Ureter (tissue), 1 donor: ENCODE results near the gene MMRN2. TPM values are rescaled to one million over a fixed set of nuclear protein-coding genes. Genes with fewer than 3 reads are reported as not detected.
"Not testable (repeated sequence)": the region's sequence is repeated elsewhere in the genome, so short reads cannot be mapped to it uniquely, and the experiment has no call there.

ENCODE experiments used
- DNase-seq: peaks from one replicate; pipeline ENCODE4 v3.0.0-alpha.2; 2020; ENCODE audit warnings: low spot score
- total RNA-seq: library from RNA; stranded (reverse); gene quantifications from one replicate; pipeline ENCODE4 v1.2.4, GENCODE V29; 2023
- donor health status: DM: yes; HTN: yes; CAD: no.

MMRN2 gene
- total RNA-seq, 1 donor from 2014 or later, result 99.0 TPM

DNA sequence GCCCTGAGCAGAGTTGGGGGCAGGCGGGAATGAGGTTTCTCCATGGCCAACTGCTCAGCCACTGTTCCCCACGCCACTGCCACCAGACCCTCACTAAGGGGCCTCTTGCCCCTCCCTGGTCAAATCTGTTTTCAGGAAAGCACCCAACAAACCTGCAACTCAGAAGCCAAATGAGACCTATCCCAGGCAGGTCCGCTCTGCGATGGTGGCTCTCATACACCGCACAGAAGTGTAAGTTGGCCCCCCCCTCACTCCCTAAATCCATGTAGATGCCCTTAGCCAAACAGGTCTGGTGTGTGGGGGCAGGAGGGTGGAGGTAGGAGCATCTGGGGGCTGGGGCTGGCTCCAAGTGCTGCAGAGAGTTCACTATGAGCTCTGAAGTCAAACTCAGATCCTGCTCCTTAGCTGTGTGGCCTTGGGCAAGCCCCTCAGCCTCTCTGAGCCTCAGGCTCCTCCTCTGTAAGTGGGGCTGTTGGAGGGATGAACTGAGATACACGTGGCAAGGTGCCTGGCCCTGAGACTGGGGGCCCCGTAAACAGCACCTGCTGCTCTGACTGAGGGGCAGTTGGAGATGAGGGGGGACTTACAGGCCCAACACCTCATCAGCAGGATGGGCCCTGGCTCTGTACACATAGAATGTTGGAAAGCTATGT lies 1.1 kb downstream of the MMRN2 start:
- no peak for DNase-seq

DNA sequence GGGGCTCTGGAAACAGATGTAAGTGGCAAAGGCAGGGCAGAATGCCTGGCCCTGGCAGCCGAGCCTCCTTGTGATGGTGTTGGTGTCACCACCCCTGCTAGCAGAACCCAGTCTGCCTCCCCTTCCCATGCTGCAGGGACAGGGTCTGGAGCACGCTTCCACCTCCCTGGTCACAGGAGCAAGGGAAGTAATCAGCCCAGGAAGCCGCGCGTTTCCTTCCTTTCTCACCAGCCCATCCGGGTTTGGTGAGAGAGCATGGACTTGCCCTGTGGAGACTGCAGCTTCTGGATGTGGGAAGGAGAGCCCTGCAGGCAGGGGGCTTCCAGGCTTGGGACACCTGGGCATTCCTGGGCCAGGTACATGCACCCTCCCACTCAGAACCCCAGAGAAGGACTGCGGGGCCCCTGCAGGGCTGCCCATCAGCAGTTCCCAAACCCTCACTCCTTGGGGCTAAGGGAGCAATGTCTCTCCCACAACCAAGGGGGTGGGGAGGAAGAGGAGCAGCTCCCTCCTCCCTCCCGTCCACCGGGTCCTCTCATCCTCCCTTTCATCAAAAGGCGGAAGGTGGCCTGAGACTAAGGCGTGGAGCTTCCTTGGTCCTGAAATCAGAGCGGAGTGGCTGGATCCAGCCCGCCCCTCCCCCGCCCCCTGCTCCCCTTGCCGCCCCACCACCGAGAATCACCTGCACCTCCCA lies 1.8 kb downstream of the MMRN2 start:
- no peak for DNase-seq

DNA sequence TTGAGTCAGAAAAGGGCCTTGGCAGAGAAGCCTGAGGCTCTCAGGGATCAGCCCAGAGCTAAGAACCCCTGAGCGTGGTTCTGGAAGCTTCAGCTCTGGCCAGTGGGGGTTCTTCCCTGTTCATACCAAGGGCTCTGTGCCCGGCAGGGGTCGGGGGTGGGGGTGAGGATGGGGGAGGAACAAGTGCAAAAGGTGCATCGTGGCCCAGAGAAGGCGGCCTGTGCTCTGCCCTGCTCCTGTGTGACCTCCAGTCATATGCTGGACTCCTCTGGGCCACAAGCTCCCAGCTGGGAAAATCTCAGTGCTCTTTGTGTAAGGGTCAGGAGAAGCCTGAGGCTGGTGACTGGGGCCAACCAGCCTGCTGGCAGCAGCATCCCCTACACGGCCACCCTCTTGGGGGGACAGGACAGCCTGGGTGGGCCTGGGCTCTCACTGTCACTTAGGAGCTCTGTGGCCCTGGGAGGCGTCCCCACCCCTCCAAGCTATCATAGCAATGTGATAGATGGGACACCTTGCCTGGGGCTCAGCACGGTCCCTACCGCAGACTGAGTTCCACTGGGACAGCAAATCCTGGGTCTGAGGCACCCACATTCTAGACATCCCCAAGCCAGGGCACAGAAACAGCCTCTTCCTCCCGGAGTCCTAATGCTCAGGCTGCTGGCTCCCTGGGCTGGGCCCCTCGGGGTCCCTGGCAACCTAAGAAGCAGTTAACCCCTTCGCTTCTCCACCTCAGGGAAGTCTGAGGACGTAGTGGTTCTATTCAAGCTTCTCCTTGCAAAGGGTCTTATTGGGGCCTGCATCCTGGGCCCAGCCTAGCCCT lies 2.5 kb downstream of the MMRN2 start:
- DNase-seq, result no peak

DNA sequence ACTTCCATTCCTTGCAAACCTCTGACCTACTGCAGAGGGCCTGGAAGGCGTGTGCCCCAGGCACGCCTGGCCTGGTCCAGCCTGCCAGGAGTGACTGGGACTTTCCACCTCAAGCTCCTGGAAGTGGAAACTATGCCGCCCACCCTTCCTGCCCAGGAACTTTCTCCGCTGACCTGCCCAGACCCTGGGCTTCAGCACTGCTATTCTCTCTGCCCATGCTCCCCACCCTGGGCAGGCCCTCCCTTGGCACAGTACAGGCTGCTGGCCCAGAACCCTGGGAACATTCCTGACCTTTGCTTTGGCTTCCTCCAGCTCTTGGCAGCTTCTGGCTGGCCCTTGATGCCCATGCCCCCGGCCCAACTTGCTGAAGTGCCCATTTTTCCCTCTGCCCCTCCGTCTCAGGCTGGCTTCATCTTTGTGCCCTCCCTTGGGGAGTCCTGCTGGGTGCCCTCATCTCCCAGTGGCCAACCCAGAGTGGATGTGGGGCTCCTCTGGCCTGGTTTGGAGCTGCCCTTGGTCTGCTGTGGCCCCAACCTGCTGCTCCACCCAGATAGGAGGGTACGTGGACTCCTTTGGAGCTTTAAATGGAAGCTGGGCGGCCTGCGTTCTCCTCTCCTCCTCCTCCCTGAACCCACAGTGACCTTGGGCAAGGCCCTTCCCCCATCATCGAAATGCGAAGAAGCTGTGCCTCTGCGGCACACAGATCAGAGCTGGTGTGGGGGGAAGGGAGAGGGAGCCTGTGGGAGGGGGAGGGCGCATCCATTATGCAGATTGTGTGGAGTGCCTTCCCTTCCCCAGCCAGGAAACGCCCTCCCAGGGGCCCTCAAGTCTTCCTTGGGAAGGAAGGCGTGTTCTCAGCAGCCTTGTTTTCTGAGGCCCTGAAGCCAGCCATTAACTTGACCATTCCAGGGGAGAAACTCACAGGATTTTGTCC lies 3.4 kb downstream of the MMRN2 start:
- peak; percentile 82 for DNase-seq

DNA sequence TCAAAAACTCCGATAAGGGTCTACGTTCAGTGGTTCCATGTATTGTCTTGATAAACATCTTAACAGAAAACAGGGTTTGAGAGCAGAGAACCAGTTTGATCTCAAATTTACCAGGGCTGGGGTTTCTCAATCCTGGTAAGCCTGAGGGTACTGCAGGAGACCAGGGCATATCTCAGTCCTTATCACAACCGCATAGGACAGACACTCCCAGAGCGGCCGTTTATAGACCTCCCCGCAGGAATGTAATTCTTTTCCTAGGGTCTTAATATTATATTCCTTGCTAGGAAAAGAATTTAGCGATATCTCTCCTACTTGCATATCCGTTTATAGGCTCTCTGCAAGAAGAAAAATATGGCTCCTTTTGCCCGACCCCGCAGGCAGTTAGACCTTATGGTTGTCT lies 4.7 kb downstream of the MMRN2 start:
- not testable (repeated sequence) for DNase-seq

DNA sequence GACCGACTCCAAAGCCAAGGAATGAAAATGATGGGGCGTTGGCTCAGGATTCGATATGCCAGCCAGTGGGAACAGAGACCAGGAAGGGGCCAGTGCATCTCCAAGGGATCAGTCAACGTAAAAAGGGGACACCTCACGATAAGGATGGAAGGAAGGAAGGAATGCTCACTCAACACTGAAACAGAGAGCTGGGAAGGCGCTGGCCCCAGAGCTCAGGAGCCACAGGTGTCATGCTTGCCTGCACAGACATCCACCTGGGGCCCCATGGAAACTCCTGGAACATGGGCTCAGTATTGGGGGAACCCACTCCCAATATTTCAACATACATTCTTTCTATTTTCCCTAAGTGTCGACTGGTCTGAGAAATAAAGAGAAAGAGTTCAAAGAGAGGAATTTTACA lies 5.3 kb downstream of the MMRN2 start:
- peak; percentile 24 for DNase-seq

DNA sequence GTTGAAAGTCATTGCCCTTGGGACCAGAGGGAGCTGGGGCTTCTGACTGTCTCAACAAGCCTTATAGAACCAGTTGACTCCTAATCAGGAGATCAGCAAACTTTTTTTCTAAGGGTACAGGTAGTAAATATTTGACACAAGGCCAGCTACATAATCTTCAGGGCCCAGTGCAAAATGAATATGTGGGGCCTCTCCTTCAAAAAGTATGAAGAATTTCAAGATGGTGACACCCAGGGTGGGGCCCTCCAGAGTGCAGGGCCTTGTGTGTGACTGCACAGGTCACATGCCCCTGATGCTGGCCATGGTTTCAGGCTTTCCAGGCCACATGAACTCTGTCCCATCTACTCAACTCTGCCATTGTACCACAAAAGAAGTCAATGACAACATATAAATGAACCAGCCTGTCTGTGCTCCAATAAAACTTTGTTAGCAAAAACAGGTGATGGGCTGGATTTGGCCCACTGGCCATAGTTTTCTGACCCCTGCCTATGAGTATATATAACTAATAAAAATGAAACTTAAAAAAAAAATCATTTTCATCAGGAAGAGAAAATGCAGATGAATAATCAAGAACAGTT lies 6.1 kb downstream of the MMRN2 start:
- peak; percentile 65 for DNase-seq

DNA sequence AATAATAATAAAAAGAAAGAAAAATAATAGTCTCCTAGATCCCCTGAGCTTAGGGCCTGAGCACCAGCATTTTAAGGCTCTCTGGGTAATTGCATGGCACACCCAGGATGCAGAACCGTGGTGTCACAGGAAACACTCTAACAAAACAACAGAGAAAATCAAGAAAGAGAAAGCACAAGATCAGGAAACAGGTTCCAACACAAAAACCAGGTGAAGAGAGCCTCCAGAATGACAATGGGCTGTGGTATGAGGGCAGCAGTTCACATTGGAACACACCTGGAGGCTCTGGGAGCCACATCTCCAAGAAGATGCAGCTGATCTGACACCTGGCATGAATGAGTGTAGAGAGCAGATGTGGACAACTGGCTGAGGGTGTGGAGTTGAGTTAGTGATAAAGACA lies 7.1 kb downstream of the MMRN2 start:
- DNase-seq, result peak; percentile 33

DNA sequence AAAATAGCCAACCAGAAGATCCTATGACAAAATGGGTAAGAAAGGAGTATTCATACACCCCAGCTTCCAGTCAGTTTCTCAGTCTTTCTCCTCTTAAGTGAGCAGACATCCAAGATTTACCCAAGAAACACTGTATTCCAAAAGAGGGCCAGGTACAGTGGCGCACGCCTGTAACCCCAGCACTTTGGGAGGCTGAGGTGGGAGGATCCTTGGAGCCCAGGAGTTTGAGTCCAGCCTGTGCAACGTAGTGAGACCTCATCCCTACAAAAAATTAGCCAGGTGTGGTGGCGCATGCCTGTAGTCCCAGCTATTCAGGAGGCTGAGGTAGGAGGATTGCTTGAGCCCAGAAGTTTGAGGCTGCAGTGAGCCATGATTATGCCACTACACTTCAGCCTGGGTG lies 9.6 kb downstream of the MMRN2 start:
- DNase-seq, result not testable (repeated sequence)

DNA sequence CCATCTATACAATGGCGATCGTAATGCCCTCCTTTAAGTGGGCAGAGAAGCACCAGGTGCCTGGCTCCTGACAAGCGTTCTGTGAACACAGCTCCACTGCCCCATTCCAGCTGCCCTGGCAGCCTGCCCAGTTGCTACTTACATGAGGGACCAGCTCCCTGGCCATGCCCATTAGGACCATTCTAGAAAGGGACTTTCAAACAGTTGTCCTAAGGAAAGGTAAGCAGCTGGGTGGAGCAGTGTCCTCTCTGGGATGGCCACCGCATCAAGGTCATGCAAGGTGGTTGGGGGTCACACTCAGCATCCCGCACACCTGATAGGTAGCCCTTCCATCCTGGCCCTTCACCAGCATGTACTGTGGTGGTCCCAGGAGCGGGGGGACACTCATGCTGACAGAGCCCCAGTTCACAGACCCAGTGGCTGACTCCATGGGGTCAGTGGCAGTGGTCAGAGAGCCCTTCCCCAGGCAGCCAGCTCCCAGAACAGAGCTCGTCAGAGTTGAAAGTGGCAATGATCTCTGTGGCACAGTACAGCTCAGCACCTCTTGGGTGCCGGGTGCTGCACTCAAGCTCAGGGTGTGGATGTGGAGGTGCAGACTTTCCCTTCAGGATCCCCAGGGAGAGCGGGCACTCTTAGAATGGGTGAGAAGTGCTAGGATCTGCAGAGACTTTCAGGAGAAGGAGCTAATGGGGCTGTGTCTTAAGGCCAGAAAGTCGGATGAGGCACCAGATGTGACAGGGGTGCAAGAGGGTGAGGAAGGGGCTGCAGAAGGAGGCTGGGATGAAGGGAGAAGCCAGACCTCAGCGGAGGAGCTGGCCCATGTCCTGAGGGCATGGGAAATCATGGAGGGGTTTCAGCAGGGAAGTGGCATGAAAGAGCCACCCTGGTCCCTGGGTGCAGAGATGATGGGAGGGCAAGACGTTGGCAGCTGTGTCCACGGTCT lies 10.9 kb downstream of the MMRN2 start:
- DNase-seq, result peak; percentile 49

DNA sequence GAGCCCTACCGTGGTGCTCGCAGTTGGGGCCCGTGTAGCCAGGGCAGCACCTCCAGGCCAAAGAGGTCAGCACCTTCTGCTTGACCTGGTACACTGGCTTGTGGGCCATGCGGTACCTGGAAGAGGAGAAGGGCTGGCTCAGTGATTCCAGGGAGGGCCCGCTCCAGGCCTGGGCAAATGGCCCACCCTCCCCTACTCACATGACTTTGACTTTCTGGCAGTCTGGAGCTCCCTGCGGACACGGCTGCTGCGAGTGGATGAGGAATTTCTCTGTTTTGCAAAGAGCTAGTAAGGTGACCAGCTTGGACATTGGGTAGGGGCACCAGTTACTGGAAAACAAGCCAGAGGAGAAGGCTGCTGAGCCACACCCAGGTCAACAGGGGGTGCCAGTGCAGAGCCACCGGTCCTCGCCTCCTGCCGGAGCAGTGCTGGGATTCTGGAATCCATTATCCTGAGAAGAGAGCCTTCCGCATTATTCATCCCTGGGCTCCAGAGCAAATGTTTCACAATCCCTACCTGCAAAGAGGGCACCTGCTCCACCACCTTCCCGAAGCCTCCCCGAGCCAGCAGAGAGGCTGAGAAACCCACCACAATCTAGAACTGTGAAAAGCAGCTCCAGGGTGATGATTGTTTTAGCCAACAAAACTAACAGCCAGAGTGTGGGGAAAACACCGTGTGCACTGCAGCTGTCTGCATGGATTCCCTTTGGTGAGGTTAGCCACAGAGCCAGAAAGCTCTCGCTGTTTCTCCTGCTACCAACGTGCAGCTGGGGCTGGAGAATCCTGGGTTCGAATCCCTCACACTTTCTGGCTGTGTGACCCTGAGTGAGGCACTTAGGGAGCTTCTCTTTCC lies 11.8 kb downstream of the MMRN2 start:
- peak; percentile 43 for DNase-seq

DNA sequence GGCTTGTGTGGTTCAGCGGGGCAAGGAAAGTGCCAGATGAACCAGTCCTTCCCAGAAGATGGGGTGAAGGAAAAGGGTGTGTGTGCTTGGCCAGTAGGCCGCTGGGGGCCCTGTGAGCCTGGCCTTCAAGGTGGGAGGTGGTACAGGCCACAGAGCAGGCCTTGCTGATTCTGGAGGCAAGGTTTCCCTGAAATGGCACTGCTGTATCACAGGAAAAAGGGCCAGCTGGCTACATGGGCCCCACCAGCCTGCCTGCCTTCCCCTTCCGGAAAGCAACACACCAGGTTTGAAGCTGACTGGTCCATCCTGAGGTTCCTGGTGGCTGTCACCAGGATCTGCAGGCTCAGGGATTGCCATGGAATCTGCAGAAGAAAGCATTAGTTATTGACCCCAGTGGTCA lies 12.5 kb downstream of the MMRN2 start:
- DNase-seq, result peak; percentile 27

DNA sequence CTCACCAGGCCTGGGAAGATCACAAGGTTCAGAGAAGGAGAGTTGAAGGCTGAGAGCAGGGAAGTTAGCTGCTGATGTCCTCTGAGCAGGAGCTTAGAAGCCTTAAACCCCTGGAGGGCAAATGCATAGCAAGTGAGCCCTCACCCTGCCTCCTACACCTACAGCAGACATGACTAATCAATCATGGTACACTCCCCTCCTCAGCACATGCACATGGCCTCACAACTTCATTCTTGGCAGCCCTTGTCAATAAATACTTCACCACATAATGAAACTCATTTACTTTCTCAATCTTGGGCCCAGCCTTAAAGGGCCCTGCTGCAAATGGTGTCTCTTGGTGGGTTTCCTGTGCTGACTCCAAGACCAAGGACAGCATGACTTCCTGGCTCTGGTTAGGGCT lies 12.9 kb downstream of the MMRN2 start:
- no peak for DNase-seq

DNA sequence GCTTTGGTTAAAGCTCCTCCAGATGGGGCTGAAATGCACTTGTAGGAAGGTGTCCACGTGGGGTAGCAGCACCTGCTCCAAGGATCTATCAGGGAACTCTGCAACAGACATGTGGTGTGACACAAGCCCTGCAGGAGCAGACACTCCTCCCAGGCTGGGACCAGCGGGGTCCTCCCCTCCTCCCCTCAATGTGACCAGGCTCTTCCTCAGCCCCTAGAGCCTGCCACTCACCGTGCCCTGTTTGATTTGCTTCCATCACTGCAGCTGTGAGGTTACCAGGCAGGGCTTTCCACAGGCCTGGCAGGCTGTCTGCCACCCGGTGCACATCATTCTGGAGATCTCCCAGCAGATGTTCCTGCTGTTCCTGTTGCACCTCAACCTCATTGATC lies 13.4 kb downstream of the MMRN2 start:
- DNase-seq, result peak; percentile 34

DNA sequence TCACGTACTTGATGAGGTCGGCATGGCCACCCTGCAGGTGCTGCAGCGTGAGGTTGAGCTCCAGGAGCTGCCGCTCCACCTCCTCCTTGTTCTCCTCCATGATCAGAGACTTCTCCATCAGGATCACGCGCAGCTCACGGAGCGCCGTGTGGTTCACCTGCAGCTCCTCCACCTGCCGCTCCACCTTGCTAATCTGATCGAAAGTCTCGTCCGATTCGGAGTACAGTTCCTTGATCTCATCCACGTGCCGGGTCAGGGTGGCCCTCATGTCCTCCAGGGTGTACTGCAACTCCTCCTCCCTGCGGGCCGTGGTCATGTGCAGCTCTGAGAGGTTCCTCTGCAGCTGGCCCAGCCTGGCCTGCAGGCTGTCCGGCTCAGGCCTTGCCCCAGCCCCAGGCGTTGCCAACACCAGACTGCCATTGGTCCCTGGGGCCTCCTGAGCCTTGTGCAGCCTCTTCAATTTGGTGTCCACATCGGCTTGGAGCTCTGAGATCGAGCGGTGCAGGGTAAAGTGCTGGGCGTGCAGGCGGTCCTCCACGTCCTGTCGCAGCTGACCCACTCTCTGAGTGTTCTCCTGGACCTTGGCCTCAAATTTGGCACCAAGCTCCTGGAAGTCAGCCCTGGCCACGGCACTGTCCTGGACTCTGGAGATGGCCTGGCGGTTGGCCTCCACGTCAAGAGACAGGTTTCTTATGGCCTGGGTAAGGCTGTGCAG lies 13.9 kb downstream of the MMRN2 start:
- no peak for DNase-seq

DNA sequence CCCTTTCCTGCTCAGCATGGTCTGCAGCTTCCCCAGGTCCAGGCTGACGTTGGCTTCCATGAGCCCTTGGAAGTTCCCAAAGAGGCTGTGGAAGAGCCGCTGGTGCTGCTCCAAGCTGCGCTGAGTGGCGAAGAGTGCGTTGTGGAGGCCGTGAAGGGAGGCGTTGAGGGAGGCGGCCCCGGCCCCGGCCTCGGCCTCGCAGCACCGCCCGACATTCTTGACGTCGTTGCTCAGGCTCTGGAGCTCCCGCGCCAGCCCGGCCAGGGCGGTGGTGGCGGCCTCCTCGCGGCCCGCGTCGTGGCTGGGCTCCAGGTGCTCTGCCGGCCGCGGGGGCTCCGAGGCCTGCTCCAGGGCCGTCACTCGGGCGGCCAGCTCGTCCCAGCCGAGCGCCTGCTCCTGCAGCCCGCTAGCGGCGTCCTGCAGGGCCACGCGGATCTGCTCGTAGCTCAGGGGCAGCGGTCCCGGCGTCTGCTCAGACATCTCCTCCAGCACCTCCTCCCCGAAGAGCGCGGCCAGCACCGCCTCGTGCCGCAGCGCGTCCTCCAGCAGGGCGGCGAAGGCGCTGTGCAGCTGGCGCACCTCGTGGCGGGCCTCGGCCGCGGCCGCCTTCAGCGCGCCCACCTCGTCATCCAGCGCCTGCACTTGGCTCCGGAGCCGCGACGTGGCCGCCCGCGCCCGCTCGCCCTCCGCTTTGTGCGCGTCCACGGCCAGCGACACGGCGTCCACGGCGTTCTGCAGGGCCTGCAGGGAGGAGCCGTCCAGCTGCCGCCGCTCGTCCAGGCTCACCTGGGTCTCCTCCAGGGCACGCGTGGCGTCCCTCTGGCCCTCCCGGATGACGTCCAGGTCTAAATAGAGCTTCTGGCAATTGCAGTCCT lies 14.7 kb downstream of the MMRN2 start:
- peak; percentile 40 for DNase-seq

DNA sequence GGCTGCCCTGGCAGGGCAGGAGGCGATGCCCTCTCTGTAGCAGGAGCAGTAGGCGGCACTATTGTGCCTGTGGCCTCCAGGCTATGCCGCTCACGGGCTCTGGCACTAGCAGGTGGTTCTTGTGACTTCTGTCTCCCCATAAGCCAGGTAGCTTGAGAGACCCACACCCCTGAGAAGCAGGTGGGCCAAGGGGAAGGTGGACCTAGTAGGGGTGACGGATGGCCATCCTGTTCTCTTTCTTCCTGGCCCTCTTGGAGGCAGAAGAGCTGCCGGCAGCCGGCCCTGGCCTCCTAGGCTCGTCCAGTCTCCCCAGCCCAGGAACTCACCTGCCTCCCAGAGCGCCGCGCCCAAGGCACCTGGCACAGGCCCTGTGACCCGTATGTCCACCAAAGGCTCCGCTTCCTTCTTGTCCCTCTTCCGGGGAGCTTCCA lies 15.4 kb downstream of the MMRN2 start:
- DNase-seq, result peak; percentile 39
